CD4-positive, alpha-beta T cell treated with Interleukin-4 for 1 hour (primary cell): ENCODE data around the gene CHRNA3.

Experiments
- DNase-seq, 2 donors: peaks; one replicate each; pipeline ENCODE4 v3.0.0-alpha.2; 2020 to 2022

The CHRNA3 gene

DNA sequence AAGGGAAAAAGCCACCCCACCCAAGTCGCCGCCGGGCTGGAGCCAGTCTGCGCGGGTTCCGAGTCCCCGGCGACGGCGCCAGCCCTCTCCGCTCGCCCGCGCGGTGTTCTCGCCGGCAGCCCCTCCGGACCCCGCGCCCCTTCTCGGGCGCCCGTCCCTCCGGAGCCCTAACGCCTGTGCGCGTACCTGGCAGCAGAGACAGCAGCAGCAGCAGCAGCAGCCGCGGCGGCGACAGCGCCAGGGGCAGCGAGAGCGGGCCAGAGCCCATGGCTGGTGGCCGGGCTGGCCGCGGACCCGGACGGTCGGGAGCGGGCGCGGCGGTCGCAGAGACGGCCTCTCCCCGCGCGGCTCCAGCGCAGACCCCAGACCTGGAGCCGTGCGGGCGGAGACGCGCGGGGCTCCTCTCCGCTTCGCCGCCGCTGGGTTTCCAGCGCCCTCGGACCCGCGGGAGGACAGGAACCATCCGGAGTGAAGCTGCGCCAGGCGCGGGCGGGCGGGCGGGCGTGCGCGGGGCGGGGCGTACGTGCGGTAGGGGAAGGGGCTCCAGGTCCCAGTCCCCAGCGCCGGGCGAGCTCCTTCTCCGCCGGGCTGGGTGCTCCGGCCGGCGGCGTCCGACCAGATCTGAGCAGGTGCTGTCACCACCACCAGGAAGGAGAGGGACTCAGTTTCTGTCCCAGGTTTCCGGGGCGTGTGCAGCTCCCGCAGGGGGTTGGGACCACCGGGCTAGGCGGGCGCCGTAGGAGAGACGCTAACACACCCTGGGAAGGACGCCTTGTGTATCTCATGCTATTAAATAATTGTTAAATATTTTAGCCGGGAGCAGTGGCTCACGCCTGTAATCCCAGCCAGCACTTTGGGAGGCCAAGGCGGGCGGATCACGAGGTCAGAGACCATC lies at the start of gene CHRNA3:
TSS of gene CHRNA3 (minus strand) at position 470 of the 895 bp plus-strand sequence. CDS start at position 268, 202 bp downstream.
- no peak for DNase-seq

DNA sequence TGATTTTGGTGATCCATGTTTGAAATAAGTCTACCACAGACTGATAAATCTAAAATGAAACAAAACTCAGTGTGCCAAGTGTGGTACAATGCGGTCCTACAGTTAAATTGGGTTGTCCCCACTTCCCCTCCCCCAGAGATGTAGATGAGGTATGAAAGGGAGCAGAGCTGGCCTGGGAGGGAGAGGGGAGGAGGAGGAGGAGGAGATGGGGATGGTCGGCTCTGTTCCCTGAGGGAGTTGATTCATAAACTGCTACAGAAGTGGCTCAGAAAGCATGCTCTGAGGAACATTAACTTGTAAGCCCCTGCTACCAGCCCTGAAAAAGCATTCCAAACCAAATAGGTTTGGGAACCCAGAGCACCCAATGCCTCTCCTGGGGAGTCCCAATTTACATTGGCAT lies 48.2 kb upstream of the CHRNA3 start:
- DNase-seq = no peak

- no peak for DNase-seq
Observed at GRCh38 chr15:78667578-78668236, 46.9 kb upstream of the CHRNA3 start.

GRCh38 chr15:78666010-78666409 lies 45.2 kb upstream of the CHRNA3 start:
- DNase-seq = no peak

DNA sequence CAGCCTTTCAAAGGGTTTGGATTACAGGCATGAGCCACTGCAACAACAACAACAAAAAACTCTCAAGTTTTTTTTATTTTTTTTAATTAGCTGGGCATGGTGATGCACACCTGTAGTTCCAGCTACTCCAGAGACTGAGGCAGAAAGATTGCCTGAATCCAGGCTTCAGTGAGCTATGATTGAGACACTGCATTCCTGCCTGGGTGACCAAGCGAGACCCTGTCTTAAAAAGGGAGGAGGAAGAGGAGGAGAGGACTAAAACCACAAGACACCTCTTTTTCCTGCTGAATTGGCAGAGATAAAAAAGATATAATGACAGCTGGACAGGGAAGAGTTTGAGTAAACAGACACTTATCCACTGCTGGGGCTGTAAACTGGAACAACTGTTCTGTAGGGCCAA lies 42.9 kb upstream of the CHRNA3 start:
- DNase-seq = no peak

DNA sequence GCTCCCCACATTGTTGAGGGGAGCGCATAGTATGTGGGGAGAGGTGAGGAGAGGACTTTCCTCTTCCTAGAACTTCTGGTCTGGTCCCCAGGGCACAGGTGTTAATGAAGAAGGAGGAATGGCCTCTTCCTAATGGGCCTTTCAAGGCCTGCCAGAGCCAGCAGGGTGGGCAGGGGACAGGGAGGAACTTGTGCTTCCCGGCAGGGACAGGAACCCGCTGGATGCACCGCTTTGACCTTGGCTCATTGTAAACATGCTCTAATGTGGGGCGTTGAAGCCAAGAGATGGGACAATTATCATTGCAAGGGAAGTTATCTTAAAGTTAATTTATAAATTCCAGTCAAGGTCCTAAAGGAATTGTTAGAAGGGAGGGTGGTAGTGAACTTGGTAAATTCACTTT lies 41.2 kb upstream of the CHRNA3 start:
- DNase-seq = no peak

- no peak for DNase-seq
Observed at GRCh38 chr15:78661001-78661400, 40.2 kb upstream of the CHRNA3 start.

DNA sequence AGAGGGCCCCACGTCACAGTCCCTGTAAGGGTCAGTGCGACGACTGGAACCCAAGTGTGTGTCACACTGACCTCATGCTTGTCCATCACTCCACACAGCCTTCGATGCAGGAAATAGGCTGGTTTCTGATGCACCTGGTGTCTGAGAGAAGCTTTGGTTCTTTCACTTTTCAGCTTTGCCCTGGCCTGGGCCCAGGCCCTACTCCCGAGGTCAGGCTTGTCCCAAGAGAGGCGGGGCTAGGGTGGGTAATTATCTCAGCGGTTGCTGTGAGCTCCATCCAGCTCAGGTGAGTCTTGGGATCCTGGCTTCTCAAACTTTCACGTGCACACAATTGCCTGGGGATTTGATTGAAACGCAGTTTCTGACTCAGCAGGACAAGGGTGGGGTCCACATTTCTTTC lies 39.8 kb upstream of the CHRNA3 start:
- no peak for DNase-seq

DNA sequence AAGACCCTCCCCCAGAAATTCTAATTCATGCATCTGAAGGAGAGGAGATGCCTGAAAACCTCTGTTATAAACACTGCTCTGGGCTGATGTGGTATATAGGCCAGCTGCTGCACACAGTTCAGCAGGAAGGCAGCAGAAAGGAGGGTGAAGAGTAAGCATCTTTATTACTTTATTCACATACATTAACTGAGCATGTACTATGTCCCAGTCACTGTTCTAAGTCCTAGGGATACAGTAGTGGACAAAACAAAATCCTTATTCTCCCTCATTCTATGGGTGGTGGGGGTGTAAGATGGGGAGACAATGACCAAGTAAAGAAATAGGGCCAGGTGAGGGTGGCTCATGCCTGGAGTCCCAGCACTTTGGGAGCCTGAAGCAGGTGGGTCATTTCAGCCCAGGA lies 38.0 kb upstream of the CHRNA3 start:
- no peak for DNase-seq

- DNase-seq = no peak
Observed at GRCh38 chr15:78654272-78654671, 33.5 kb upstream of the CHRNA3 start.

- no peak for DNase-seq
Observed at GRCh38 chr15:78651930-78652615, 31.3 kb upstream of the CHRNA3 start.

GRCh38 chr15:78651007-78651406 lies 30.2 kb upstream of the CHRNA3 start:
- DNase-seq = no peak

DNA sequence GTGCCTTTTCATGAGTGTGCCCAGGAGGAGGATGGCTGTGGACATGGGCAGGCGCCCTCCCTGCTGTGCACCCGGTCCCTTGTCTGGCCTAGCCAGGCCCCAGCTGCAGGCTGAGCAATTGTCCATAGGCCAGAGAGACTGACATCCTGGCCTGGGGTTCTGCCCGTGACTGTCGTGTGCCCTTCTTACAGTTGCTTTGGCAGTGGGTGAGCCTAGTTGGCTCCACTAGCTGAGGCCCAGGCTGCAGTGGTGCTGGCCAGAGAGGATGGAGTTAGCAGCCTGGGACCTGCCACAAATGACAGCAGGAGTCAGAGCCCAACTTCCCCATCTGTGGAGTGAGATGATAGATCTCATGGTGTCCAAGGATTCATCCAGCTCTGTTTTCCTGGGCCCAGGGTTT lies 29.2 kb upstream of the CHRNA3 start:
- no peak for DNase-seq

GRCh38 chr15:78645009-78645408 lies 24.2 kb upstream of the CHRNA3 start:
- no peak for DNase-seq

DNA sequence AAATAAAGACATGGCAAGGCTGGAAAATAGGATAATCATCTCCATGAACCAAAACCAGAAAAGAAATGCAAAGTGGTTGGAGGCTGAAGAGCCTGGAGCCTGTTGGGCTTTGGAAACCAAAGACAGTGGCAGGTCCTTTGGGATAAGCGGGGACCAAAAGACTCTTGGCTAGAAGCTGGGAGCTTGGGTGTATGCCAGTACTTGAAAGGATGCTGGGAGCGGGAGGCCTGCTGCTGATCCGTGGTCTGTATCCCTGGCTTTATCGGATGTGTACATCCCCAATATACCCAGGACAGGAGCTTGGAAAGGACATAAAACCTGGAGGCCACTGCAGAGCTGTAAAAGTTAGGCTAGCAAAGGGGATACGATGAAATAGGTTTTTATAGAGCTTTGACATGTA lies 21.5 kb upstream of the CHRNA3 start:
- DNase-seq = no peak

DNA sequence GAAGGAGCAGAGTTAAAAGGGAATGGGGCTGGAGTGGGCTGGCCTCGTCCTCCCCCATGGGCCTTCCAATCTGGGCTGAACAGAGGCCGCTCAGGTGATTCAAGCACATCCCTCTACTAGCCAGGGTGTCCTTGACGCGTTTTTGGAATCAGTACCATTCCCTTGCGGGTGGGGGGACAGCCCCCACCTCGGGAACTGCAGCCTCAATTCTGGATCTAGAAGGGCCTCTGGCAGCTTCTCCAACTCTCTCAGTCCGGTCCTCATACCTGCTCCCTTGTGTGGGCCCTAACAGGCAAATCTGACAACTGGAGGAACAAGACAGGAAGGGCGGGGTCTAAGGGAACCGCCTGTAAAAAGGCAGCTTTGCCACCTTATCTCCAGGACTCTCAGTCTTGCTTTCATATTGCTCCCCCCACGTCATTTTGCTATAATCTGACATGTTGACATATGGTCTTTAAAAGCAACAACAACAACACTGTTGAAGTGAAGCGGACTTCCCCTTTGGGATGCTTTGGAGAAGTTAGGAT lies 21.0 kb upstream of the CHRNA3 start:
- DNase-seq = no peak

DNA sequence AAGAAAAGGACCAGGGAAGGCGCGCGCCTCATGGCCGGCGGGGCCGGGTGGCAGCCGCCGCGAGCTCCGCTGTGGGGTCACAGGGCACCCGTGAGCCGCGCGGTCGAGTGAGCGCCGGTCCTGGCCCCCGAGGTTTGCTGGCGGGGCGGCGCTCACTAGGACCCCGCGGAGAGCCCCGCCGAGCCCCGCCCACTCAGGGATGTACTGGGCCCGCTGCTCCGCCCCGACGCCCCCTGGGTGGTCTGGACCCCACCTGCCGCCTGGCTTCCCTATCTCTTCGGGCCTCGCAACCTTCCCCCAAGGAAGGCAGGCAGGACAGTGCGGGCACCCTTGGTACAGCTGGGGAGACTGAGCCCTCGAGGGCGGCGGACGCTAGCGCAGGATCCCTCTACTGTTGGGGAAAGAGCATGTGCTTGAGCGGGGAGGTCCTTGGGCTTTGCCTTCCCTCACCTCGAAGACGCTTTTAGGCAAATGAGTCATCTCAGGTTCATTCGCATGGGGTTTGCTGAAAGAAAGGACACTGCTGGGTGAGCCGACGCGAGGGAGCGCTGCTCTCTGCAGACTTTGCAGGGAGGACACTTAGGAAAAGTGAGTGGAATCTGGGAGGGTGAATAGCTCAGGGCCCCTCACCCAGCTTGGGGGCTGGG lies 20.4 kb upstream of the CHRNA3 start, which contains the start of gene CHRNB4:
TSS of gene CHRNB4 (minus strand) at position 109 of the 647 bp plus-strand sequence. CDS start at position 32, 77 bp downstream.
- no peak for DNase-seq

DNA sequence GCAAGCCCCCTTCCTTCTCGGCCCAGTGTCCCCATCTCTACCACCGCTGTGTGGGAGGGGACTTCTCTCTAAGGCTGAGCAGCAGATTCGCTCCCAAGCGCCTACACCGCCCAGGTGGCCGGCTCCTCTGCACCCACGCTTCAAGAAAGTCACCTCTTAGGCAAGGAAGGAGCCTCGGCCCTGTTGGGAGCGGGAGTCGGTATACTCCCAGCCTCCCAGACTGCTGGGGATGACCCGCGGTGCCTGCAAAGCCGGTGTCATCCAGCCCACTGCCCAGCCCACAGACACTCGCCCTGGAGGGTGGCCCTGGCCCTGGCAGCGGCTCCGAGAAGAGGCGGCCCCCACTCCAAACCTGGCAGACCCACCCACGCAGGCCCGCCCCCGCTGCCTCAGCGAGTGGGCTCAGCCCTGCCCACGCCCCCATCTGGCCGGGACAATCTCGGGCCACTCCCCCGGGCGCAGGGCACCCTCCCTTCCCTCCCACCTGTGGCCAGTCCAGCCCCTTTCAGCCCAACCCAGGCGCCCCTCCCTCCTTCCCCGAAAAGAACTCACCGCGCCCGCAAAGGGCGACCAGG lies 19.8 kb upstream of the CHRNA3 start:
- DNase-seq = no peak

- DNase-seq = peak; percentile 21 to 38
Observed at GRCh38 chr15:78638658-78639314, 18.0 kb upstream of the CHRNA3 start.

DNA sequence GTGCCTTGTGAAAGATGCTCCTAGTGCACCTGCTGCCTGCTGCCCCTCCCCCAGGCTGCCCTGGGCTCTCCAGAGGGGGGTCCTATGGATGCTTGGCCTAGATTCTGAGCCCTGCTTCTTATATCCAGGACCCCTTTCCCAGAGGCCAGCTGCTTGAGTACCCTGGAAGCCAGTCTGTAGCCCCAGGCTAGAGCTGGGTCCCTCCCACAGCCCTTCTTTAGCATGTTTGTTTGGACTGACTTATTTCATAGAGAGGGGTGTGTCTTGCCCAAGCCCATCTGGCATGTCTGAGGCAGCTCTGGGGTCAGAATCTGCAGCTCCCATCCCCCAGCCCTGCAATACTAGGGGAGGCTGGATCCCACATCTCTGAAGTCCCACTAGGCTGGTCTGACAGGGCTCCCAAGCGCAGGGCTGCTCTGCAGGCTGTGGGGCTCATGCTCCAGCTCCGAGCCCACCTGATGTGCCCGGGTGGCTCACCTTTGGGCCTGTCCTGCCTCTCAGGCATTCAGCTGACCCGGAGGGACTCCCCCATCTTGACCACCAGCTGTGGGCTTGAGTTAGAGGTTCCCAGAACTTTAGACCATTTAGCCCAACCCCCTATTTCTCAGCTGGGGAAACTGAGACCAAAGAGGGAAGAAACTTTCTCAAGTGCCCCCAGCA lies 17.1 kb upstream of the CHRNA3 start:
- no peak for DNase-seq

DNA sequence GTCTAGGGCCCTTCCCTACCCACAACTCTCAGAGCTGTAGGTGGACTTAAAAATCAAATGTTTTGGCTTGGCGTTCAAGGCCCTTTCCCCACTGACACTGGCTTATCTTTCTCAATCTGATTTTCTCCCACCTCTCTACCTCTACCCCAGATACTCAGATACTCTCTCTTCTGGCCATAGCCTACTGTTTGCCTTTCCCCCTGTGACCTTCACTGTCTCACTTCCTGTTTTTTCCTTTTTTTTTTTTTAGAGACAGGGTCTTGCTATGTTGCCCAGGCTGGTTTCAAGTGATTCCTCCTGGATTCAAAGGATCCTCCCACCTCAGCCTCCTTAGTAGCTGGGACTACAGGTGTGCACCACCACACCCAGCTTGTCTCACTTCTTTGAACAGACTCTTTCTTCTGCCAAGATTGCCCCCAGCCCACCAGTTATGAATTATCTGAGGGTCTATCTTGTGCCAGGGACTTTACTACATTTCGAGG lies 15.6 kb upstream of the CHRNA3 start:
- DNase-seq = no peak
